OCI-LY7 (cell line): ENCODE data around the gene MAPKAPK3. TPM values are rescaled to one million over a fixed set of nuclear protein-coding genes. Genes with fewer than 3 reads are reported as not detected.
A peak's percentile ranks its signal among the peaks of the same experiment; 100 is the strongest.

Experiments
- BruUV-seq: library from RNA; stranded (reverse); fragments of 400-500 nt; replicated peaks from 2 replicates; lab custom pipeline; 2021; lab: Mats Ljungman, UMichigan
- CTCF ChIA-PET: fragments of 300-600 bp; sonication (Branson Sonifier 250); formaldehyde crosslinking; loops from one replicate; lab custom pipeline; 2022; ENCODE audit warnings: antibody characterized with exemption; ENCODE audit not compliant: unreplicated experiment; lab: Charles Lee
- POLR2A ChIA-PET: fragments of 300-600 bp; sonication (Branson Sonifier 250); formaldehyde crosslinking; loops from one replicate; lab custom pipeline; 2022; ENCODE audit warnings: antibody characterized with exemption; lab: Charles Lee
- DNase-seq: peaks from one replicate; pipeline ENCODE4 v3.0.0-alpha.2; 2015; ENCODE audit warnings: low spot score
- H2AFZ ChIP-seq: fragments of 200-600 bp; sonication (generic), shearing (Covaris generic); 2 replicates; pipeline ENCODE4 v1.6.1; 2014; ENCODE audit warnings: mild to moderate bottlenecking, antibody characterized with exemption, low read length, moderate library complexity
- H3K27ac ChIP-seq: fragments of 200-600 bp; sonication (generic); 2 replicates; pipeline ENCODE4 v1.5.1; 2014; ENCODE audit warnings: mixed run types, low read depth, mild to moderate bottlenecking, moderate library complexity, low read length, inconsistent platforms; ENCODE audit not compliant: poor library complexity, severe bottlenecking
- H3K36me3 ChIP-seq: fragments of 200-600 bp; sonication (generic); 2 replicates; pipeline ENCODE4 v1.6.1; 2014; ENCODE audit warnings: mild to moderate bottlenecking, antibody characterized with exemption, low read length, moderate library complexity, mixed read lengths; ENCODE audit not compliant: insufficient read depth
- H3K4me1 ChIP-seq: fragments of 200-600 bp; sonication (generic); 2 replicates; pipeline ENCODE4 v1.5.1; 2014; ENCODE audit warnings: mild to moderate bottlenecking, low read length; ENCODE audit not compliant: insufficient read depth, poor library complexity, severe bottlenecking
- H3K4me2 ChIP-seq: fragments of 200-600 bp; sonication (generic); 2 replicates; pipeline ENCODE4 v1.6.1; 2014; ENCODE audit warnings: mild to moderate bottlenecking, low read length
- H3K4me3 ChIP-seq: fragments of 200-600 bp; sonication (generic); 2 replicates; pipeline ENCODE4 v1.5.1; 2014; ENCODE audit warnings: mild to moderate bottlenecking, low read depth, low read length; ENCODE audit not compliant: poor library complexity, severe bottlenecking
- H3K79me2 ChIP-seq: fragments of 200-600 bp; sonication (generic); 2 replicates; pipeline ENCODE4 v1.6.1; 2016; ENCODE audit warnings: low read depth, mild to moderate bottlenecking, low read length, moderate library complexity, mixed read lengths; ENCODE audit not compliant: insufficient read depth
- H3K9me2 ChIP-seq: fragments of 200-600 bp; sonication (generic); 2 replicates; pipeline ENCODE4 v1.6.1; 2016; ENCODE audit warnings: mild to moderate bottlenecking, low read length, mixed read lengths; ENCODE audit not compliant: insufficient read depth
- H3K9me3 ChIP-seq: fragments of 200-600 bp; sonication (generic); 2 replicates; pipeline ENCODE4 v1.6.1; 2014; ENCODE audit warnings: mild to moderate bottlenecking, mixed run types, low read length, mixed read lengths
- H4K20me1 ChIP-seq: fragments of 200-600 bp; sonication (generic); 2 replicates; pipeline ENCODE4 v1.6.1; 2014; ENCODE audit warnings: mild to moderate bottlenecking, antibody characterized with exemption, low read length, moderate library complexity, mixed read lengths; ENCODE audit not compliant: insufficient read depth
- CTCF ChIP-seq: fragments of 200-600 bp; sonication (generic); conservative IDR thresholded peaks from 2 replicates; pipeline ENCODE4 v1.5.1; 2014; ENCODE audit warnings: mild to moderate bottlenecking, antibody characterized with exemption, low read length, moderate library complexity, mixed read lengths
- EZH2phosphoT487 ChIP-seq: fragments of 200-600 bp; sonication (generic); IDR thresholded peaks from 2 replicates; pipeline ENCODE4 v1.6.1; 2018; ENCODE audit warnings: low read depth, borderline replicate concordance, mild to moderate bottlenecking, mixed run types, antibody characterized with exemption, low read length, moderate library complexity, mixed read lengths
- intact Hi-C: fragments of 100-400 bp; cut with micrococcal nuclease; formaldehyde crosslinking; loops from one replicate; pipeline ENCODE4 v1.10.0; 2022; ENCODE audit not compliant: unreplicated experiment
- total RNA-seq, 2 experiments: library from RNA; depleted of rRNA in 1 of 2; stranded (reverse); fragments of >200 nt in 1 of 2; shearing (Covaris generic) in 1 of 2; gene quantifications; 2 replicates each; pipeline ENCODE4 v1.2.3, GENCODE V29; 2014 to 2022

The MAPKAPK3 gene
- total RNA-seq, 2 experiments from 2014 or later: 17.5 to 25.2 TPM

- no peaks in the 10 kb centered on the region for H3K4me1 ChIP-seq
- intact Hi-C loops: loop anchor here (5.0 to 10.0 kb wide), 2 partner anchors 58 to 364 kb away; no protein-coding TSS in a partner anchor
- no TSS peak for BruUV-seq
- H3K27ac ChIP-seq: no peak overlapping the region
- no peak overlapping the region for H3K4me2 ChIP-seq
- no peaks in the 10 kb centered on the region for H3K79me2 ChIP-seq
- no peaks in the 10 kb centered on the region for H4K20me1 ChIP-seq
- H3K9me2 ChIP-seq: no peaks in the 10 kb centered on the region
- no peak for TF ChIP-seq EZH2phosphoT487
- TF ChIP-seq CTCF: no peak
- CTCF ChIA-PET: interaction anchor here (1.7 kb wide), 1 partner anchor 39 kb away, joined by 3 read pairs; no protein-coding TSS in a partner anchor
- H3K36me3 ChIP-seq: no peaks in the 10 kb centered on the region
- POLR2A ChIA-PET: no interaction called here
- no peak overlapping the region for H3K4me3 ChIP-seq
- DNase-seq: no peak
- H3K9me3 ChIP-seq: no peaks in the 10 kb centered on the region
- H2AFZ ChIP-seq: no peak overlapping the region
These were observed 6.6 kb upstream of the MAPKAPK3 start for GRCh38 chr3:50610181-50610971.

- Histone ChIP-seq H3K79me2 (no peaks in the 10 kb centered on the region), H3K4me1 (peaks cover 1% of the 10 kb centered on the region), H3K9me2 (no peaks in the 10 kb centered on the region), H3K27ac (no peak overlapping the region), H3K4me2 (peak overlapping the region; percentile 90), H3K9me3 (no peaks in the 10 kb centered on the region), H3K4me3 (peak overlapping the region; percentile 68), H3K36me3 (no peaks in the 10 kb centered on the region), H4K20me1 (no peaks in the 10 kb centered on the region), H2AFZ (peak overlapping the region; percentile 66; the same call in 1 of the 2 replicates)
- no TSS peak for BruUV-seq
- intact Hi-C loops: loop anchor here (5.0 to 10.0 kb wide), 2 partner anchors 59 to 364 kb away; no protein-coding TSS in a partner anchor
- no peak for TF ChIP-seq CTCF
- TF ChIP-seq EZH2phosphoT487: no peak
- ChIA-PET POLR2A (no interaction called here), CTCF (interaction anchor here (1.7 kb wide), 1 partner anchor 40 kb away, joined by 3 read pairs; no protein-coding TSS in a partner anchor)
- DNase-seq: no peak
These were observed 5.9 kb upstream of the MAPKAPK3 start for GRCh38 chr3:50610992-50611463.
